Measurements from ENCODE around the gene ZNF100. TPM values are rescaled to one million over a fixed set of nuclear protein-coding genes. Genes with fewer than 3 reads are reported as not detected.

ZNF100 gene
- total RNA-seq, 4 donors from 2014 or later, result 0.95 to 3.0 (median 2.0) TPM

DNA sequence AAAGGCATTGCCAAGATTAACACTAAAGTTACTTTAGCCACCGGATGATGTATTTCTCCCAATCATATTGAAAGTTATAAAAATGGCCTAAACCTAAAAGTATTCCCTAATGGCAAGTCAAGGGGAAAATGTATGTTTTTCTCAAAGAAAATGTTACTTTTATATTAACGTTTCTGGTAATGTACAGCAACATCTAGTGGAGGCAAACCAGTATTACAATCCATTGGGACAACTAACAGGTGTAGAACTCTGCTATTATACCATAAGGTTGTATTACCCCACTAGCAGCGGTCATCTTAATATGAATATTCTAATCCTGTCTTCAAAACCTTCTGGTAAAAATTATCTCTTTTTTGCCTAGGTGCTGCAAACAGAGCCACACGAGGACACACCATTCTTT lies 69.2 kb downstream of the ZNF100 start:
- 9 to 25% methylated on average over 4 of the region's 4 CpGs for WGBS, 2 donors
- intact Hi-C loops (cut with DNase I), result no loop called here
- no peak for TF ChIP-seq POLR2A (IDR thresholded peaks at IDR 0.05)
- TF ChIP-seq, protein P1, sequence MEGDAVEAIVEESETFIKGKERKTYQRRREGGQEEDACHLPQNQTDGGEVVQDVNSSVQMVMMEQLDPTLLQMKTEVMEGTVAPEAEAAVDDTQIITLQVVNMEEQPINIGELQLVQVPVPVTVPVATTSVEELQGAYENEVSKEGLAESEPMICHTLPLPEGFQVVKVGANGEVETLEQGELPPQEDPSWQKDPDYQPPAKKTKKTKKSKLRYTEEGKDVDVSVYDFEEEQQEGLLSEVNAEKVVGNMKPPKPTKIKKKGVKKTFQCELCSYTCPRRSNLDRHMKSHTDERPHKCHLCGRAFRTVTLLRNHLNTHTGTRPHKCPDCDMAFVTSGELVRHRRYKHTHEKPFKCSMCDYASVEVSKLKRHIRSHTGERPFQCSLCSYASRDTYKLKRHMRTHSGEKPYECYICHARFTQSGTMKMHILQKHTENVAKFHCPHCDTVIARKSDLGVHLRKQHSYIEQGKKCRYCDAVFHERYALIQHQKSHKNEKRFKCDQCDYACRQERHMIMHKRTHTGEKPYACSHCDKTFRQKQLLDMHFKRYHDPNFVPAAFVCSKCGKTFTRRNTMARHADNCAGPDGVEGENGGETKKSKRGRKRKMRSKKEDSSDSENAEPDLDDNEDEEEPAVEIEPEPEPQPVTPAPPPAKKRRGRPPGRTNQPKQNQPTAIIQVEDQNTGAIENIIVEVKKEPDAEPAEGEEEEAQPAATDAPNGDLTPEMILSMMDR (IDR thresholded peaks at IDR 0.05), result peak in 5 of 6 experiments; percentile 13 to 56 (median 37)
- DNase-seq, result no peak
- Histone ChIP-seq H3K36me3 (no peaks in the 10 kb centered on the region), H3K27me3 (no peaks in the 10 kb centered on the region), H3K4me3 (no peak overlapping the region), H3K9me3 (no peaks in the 10 kb centered on the region), H3K4me1 (no peaks in the 10 kb centered on the region), H3K27ac (no peak overlapping the region)

DNA sequence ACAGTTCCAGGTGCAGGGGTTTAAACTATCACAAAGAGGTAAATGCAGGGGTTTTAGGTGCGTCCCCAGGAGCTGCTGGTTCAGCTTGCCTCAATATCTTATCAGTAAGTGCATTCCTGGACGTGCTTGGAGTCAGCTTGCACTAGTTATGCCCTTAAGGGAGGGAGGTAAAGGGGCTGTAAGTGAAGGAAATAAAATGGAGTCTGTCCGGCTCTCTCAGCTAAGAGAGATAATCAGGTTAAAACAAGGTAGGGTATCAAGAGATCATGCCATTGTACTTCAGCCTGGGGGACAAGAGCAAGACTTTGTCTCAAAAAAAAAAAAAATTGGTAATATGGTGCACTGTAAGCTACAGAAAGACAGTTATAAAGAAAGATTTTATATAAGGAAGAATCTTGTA lies 69.7 kb downstream of the ZNF100 start:
- H3K27me3 ChIP-seq, result no peaks in the 10 kb centered on the region
- H3K4me3 ChIP-seq, result no peak overlapping the region
- no peak overlapping the region for H3K27ac ChIP-seq
- intact Hi-C loops (cut with DNase I), result no loop called here
- TF ChIP-seq, protein P1 (IDR thresholded peaks at IDR 0.05), result no peak
- no peak for TF ChIP-seq POLR2A (IDR thresholded peaks at IDR 0.05)
- no peak for DNase-seq
- H3K4me1 ChIP-seq, result no peaks in the 10 kb centered on the region
- H3K36me3 ChIP-seq, result no peaks in the 10 kb centered on the region
- no peaks in the 10 kb centered on the region for H3K9me3 ChIP-seq
- WGBS, 2 donors, result 16 to 24% methylated on average over 3 of the region's 3 CpGs

DNA sequence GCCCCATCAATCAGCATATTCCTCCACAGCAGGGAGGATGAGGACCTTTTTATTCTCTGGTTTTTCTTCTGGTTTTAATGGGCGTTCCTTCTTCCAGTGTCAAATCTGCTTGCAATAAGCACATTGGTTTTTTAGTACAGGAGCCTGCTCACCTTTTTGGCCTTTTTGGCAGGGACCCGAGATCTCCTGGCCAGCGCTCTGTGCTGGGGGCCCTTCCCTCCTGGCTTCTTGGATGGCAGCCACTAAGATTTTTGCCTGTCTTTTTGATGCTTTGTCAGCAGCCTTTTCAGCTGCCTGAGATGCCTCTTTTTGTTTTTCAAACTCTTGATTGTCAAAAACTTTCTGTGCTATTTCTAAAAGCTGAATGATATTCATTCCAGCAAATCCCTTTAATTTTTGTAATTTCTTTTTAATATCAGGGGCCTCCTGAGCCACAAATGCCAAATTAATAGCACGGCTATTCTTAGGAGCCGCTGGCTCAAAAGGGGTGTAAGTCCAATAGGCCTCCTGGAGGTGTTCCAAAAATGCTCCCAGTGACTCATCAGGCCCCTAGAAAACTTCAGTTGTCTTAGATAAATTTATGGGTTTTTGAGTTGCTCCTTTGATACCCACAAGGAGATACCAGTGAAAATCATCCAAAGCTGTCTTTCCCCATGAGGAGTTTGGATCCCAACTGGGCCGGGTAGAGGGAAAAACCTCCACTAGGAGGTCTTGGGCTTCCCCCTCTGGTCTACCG lies 73.0 kb downstream of the ZNF100 start:
- Histone ChIP-seq H3K27me3 (no peaks in the 10 kb centered on the region), H3K4me1 (no peaks in the 10 kb centered on the region), H3K9me3 (no peaks in the 10 kb centered on the region), H3K27ac (no peak overlapping the region), H3K4me3 (no peak overlapping the region), H3K36me3 (no peaks in the 10 kb centered on the region)
- TF ChIP-seq, protein P1 (IDR thresholded peaks at IDR 0.05), result no peak
- no peak for TF ChIP-seq POLR2A (IDR thresholded peaks at IDR 0.05)
- no peak for DNase-seq
- WGBS, 2 donors, result 59 to 65% methylated on average over 6 to 7 of the region's 7 CpGs
- intact Hi-C loops (cut with DNase I), result no loop called here

DNA sequence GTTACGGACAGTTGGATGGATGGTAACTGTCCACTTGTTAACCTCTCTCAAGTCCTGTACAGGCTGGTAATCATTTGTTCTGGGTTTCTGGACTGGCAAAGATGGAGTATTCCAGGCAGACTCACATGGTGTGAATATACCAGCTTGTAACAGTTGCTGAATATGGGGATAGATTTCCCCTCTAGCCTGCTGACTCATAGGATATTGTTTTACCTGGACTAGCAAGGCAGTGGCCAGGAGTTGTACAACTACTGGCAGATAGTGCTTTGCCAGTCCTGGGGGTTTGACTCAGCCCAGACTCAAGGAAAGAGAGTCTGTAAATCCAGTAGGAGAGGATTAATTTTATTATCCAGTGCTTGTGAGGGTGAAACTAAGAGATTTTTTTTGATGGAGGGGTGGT lies 74.0 kb downstream of the ZNF100 start:
- intact Hi-C loops (cut with DNase I), result no loop called here
- WGBS, 2 donors, result 92 to 100% methylated on average over 1 of the region's 1 CpG

DNA sequence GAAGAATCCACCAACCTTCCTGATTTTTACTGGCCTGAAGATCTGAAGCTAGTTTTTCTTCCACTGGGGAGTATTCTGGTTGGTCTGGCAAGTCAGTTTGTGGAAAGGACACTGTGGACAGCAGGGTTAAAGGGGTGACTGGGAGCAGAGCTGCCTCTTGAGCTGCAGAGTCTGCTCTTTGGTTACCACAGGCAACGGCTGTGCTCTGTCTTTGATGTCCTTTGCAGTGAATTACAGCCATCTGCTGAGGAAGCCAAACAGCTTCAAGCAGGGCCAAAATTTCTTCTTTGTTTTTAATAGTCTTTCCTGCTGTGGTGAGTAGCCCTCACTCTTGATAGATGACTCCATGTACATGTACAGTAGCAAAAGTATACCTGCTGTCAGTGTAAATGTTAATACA lies 75.7 kb downstream of the ZNF100 start:
- no peak for TF ChIP-seq POLR2A (IDR thresholded peaks at IDR 0.05)
- intact Hi-C loops (cut with DNase I), result no loop called here
- DNase-seq, result no peak
- Histone ChIP-seq H3K9me3 (no peaks in the 10 kb centered on the region), H3K36me3 (no peaks in the 10 kb centered on the region), H3K27ac (no peak overlapping the region), H3K4me3 (no peak overlapping the region), H3K27me3 (no peaks in the 10 kb centered on the region), H3K4me1 (no peaks in the 10 kb centered on the region)
- 38 to 40% methylated on average over 1 of the region's 1 CpG for WGBS, 2 donors

More for the DNA sequence above, 74.0 kb downstream of the ZNF100 start:
- no peaks in the 10 kb centered on the region for H3K27me3 ChIP-seq
- H3K9me3 ChIP-seq, result no peaks in the 10 kb centered on the region
- no peak overlapping the region for H3K27ac ChIP-seq
- no peak for DNase-seq
- TF ChIP-seq, protein P1 (IDR thresholded peaks at IDR 0.05), result no peak
- no peak for TF ChIP-seq POLR2A (IDR thresholded peaks at IDR 0.05)
- H3K4me3 ChIP-seq, result no peak overlapping the region
- no peaks in the 10 kb centered on the region for H3K36me3 ChIP-seq
- no peaks in the 10 kb centered on the region for H3K4me1 ChIP-seq
